Upper lobe of left lung (tissue), 4 donors: ENCODE data around the gene MED28.
"Not testable (repeated sequence)": the region's sequence is repeated elsewhere in the genome, so short reads cannot be mapped to it uniquely, and the experiment has no call there.

Experiments
- CTCF ChIP-seq, 6 experiments: fragments of 450-650 bp in 4 of 6; fragments of 200-600 bp in 2 of 6; sonication (generic) in 2 of 6; IDR thresholded peaks; one replicate each; pipeline ENCODE4 v1.5.1; 2016 to 2019; ENCODE audit warnings: antibody characterized with exemption in 6 of 6
- EP300 ChIP-seq, 4 donors: sonication (generic); formaldehyde crosslinking; IDR thresholded peaks; one replicate each; pipeline ENCODE4 v1.5.1; 2017; ENCODE audit warnings: antibody characterized with exemption in 4 of 4, control low read depth in 2 of 4
- POLR2A ChIP-seq, 4 donors: fragments of 450-650 bp; IDR thresholded peaks; one replicate each; pipeline ENCODE4 v1.5.1; 2016 to 2017; ENCODE audit warnings: antibody characterized with exemption in 4 of 4, mild to moderate bottlenecking in 2 of 4

GRCh38 chr4:17575177-17575576 lies 39.3 kb upstream of the MED28 start:
- TF ChIP-seq POLR2A, EP300, CTCF (IDR thresholded peaks at IDR 0.05): not testable (repeated sequence)
